GM21786 (cell line): ENCODE data around the gene TSC22D3.
"Not testable (repeated sequence)": the region's sequence is repeated elsewhere in the genome, so short reads cannot be mapped to it uniquely, and the experiment has no call there.

ENCODE experiments used
- ATAC-seq: cut with Tn5 transposase; IDR thresholded peaks from one replicate; pipeline ENCODE4 v1.9.1; 2021; ENCODE audit not compliant: unreplicated experiment

Gene TSC22D3

DNA sequence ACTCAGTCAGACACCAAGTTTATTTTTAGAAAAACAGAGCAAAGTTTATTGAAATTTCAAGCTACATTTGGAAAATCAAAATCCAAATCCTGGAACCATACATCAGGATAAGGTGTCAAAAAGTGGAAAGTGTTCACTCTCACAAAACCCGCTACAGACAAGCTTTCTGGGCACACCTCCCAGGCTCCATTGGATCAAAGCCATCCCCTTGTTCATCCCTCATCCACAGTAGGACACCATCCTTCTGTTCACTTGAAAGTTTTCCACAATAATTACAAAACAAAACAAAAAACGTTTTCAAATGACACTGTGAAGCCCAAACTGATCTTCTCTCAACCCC is 62.4 kb downstream of the TSC22D3 start:
- ATAC-seq: no peak

- no peak for ATAC-seq
These were observed 63.1 kb downstream of the TSC22D3 start for GRCh38 chrX:107712231-107713202.

GRCh38 chrX:107711521-107712181 is 63.9 kb downstream of the TSC22D3 start:
- ATAC-seq: no peak

DNA sequence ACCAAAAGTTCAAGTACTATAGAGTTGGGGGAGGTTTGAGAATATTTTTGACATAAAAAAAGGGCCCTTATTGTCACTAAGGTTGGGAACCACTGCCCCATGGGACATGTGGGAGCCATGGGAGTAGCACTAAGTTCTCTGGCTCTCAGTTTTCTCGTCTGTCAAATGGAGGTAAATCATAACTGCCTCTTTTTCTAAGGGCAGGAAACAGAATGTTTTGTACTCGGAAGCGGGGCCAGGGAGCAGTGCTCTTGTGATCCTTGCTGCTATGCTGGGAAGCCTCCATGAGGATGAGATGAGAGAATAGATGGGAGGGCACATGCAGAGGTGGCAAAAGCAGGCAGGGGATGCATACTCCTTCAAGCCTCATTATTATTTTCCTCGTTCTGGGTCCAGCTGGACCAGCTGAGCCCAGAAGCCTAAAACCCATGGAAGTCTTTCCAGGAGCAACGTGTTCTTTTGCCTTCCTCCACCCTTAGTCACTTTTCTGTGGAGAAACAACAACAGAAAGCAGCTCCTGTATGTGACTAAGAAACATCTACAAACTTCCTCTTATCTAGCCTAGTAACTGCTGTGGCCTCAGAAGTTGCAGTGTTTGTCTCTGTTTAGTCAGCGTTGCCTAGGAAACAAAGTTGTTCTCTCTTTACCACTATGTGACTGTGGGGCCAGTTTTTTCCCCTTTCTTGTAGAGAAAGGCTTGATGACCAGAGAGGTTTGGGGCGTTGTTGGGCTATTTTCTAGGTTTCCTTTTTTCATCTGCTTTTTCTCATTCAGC is 64.8 kb downstream of the TSC22D3 start:
- ATAC-seq: peak; percentile 85

DNA sequence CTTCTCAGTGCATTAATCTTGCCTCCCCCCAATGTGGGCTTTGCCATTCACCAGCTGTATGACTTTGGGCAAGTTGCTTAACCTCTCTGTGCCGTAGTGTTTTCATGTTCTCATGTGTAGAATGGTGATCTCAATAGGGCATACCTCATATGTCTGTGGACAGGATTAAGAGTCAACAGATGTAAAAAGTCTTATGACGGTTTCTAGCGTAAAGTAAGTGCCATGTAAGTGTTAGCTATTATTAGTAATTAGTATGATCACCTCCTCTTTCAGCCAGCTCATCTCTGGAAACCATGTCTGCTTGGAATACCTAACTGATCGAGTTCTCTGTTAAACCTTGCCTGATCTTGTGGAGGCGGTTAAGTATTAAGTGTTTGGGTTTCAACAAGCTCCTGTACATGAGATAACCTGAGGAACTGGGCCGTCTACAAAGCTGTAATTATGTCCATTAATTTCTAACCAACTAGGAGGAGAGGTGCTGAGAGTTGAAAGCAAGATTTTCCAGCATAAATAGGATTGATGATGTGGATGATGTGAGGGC is 66.3 kb downstream of the TSC22D3 start:
- ATAC-seq: peak; percentile 31

GRCh38 chrX:107708762-107709161 is 66.8 kb downstream of the TSC22D3 start:
- ATAC-seq: no peak

- no peak for ATAC-seq
These were observed 67.7 kb downstream of the TSC22D3 start for GRCh38 chrX:107707866-107708265.

GRCh38 chrX:107706309-107706708 is 69.3 kb downstream of the TSC22D3 start:
- no peak for ATAC-seq

GRCh38 chrX:107704587-107704986 is 71.0 kb downstream of the TSC22D3 start:
- no peak for ATAC-seq

DNA sequence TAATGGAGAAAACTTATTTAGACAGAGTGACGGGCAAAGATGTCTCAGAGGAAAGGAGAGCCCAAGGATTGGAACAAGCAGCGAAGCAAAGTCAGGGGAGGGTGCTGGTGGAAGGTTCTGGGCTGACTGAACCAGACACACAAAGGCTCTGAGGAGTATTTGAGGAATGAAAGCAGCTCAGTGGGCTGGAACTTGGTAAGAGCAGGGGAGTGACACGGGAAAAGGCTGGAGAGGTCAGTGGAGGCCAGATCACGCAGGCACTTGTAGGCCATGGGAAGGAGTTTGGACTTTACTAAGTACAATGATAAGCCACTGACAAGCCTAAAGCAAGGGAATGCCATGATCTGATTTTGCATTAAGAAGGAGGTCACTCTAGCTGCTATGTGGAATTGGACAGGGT is 71.4 kb downstream of the TSC22D3 start:
- ATAC-seq: no peak

DNA sequence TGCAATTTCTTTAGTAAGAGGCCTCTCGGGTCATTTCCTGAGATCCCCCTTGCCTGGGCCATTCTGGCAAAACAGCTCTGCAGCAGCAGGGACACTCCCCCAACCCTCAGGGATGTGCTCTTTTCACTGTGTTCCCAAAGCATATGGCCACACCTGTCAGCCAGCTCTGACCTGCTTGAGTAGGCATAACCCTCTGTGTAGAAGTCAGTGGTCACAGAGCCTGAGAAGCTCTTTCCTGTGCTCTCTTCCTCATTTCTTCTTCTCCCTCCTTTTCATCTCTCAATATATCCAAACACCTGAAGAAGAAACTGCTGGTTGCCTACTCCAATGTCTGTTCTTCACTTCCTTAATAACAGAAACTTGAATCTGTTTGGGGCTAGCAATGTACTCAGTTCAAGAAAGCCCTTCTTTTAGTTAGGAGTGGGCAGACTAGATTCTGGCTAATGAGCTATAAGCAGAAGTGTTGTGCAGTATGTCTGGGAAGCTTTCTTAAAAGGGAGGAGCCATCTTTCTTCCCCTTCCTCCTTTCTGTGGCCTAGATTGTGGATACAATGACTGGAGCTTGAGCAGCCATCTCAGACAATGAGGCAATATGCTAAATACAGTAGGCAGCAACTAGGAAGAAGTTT is 74.0 kb downstream of the TSC22D3 start:
- ATAC-seq: peak; percentile 82

DNA sequence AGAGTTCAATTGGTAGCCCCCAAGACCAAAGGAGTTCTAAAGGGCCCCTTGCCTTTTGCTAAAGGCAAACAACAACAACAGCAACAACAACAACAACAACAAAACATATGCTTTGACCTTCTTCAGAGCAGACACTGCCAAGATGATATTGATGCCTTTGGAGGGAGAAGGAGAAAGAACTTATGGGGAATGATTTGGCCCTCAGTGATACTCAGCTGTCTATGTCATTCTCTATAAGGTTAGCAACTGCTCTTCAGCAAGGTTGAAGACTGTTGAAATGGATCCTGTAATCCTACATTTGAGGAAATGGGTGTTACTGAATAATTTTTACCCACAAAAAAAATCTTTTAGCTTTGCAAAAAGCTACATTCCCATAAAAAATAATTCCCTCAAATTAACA is 74.8 kb downstream of the TSC22D3 start:
- no peak for ATAC-seq

- ATAC-seq: no peak
These were observed 75.2 kb downstream of the TSC22D3 start for GRCh38 chrX:107700317-107700774.

DNA sequence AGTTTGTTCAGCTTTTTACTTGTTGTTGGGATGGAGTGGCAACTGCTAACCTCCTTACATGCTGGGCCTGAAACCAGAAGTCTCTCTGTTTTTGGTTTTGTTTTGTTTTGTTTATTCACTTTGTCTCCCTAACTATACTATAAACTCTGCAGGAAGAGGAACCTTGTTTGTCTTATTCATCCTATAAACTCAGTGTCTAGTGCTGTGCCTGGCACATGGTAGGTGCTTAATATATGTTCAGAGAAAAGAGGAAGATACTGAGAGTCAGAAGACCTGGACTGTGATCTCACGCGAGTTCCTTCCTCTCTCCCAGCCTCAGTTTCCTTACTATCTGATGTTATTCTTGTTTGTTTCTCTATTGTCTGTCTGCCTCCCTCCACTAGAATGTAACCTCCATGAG is 76.0 kb downstream of the TSC22D3 start:
- no peak for ATAC-seq

DNA sequence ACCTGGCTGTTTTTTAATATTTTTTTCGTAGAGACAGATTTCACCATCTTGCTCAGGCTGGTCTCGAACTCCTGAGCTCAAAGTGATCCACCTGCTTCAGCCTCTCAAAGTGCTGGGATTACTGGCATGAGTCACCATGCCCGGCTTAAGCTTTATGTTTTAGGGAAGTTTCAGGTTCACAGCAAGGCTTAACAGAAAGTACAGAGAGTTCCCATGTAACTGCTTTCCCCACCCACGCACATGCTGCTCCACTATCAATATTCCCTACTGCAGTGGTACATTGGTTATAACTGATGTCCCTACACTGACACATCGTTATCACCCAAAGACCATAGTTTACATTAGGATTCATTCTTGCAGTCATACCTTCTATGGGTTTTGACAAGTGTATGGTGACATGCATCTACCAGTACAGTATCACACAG is 84.6 kb downstream of the TSC22D3 start:
- no peak for ATAC-seq

DNA sequence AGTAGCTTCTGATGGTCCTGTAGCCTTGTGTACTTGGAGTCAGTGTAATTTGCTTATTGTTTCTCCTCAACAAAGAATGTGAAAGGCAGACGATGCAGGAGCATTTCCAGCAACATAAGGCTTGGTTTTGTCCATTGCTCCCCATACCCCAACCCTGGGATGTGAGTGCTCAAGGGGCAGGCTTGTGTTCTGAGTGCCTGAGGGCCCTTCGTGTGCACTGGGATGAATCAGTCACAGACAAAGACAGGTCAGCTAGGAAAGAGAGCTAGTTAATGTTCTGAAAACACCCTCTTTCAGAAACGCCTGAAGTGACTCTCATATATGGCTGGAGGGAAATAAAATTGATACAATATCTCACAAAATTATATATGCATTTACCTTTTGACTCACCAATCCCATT is 88.1 kb downstream of the TSC22D3 start:
- ATAC-seq: no peak

GRCh38 chrX:107686792-107687191 is 88.8 kb downstream of the TSC22D3 start:
- ATAC-seq: no peak

GRCh38 chrX:107686026-107686425 is 89.6 kb downstream of the TSC22D3 start:
- ATAC-seq: no peak

DNA sequence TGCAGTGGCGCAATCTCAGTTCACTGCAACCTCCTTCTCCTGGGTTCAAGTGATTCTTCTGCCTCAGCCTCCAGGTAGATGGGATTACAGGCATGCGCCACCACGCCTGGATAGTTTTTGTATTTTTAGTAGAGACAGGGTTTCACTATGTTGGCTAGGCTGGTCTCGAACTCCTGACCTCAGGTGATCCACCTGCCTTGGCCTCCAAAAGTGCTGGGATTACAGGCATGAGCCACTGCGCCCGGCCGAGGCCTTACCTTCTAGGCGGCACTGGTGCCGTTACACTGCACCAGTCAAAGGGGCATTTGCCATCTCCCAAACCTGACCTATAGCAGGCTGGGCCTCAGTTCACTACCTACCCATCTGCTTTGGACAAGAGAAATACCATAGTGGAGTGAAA is 90.0 kb downstream of the TSC22D3 start:
- not testable (repeated sequence) for ATAC-seq

DNA sequence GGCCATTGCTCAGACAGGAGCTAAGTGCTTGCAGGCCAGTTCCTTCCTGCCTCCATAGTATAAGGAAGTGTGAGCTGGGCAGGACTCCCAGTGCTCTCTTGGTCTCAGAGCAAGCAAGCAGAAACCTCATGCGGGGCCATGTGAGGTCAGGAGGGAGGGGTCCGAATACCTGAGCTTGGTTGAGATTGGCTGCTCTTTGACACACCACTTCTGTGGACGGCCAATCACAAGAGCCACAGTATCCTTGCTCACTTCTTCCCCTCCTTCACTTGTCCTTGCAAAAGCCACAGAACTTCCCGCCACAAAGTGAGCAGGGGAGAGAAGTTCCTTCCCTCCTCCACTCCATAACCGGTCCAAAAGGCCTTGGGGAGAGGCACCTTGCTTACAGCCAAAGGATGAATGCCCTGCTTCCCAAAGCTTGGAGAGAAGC is 90.6 kb downstream of the TSC22D3 start:
- peak; percentile 97 for ATAC-seq

- no peak for ATAC-seq
These were observed 91.7 kb downstream of the TSC22D3 start for GRCh38 chrX:107683931-107684330.
